Measurements from ENCODE around the gene CRACR2B.

DNA sequence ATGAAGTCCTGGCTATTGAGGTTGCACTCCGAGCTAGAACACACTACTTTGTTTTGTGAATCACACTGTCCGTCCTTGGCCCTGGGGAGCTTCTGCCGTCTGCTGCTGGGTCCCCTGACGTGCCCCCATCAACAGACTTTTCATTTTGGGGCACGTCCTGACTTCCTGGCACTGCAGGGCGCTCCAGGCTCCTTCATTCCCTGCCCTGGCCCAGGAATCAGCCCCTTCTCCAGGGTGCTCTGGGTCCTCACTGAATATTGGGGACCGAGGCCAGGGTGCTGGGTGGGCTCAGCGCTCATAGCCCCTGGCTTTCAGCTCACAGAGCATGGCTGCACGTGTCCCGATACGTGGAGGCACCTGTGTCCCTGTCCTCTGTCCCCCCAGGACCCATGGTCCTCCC, 37.2 kb downstream of the CRACR2B start:
- TF ChIP-seq, protein P1, sequence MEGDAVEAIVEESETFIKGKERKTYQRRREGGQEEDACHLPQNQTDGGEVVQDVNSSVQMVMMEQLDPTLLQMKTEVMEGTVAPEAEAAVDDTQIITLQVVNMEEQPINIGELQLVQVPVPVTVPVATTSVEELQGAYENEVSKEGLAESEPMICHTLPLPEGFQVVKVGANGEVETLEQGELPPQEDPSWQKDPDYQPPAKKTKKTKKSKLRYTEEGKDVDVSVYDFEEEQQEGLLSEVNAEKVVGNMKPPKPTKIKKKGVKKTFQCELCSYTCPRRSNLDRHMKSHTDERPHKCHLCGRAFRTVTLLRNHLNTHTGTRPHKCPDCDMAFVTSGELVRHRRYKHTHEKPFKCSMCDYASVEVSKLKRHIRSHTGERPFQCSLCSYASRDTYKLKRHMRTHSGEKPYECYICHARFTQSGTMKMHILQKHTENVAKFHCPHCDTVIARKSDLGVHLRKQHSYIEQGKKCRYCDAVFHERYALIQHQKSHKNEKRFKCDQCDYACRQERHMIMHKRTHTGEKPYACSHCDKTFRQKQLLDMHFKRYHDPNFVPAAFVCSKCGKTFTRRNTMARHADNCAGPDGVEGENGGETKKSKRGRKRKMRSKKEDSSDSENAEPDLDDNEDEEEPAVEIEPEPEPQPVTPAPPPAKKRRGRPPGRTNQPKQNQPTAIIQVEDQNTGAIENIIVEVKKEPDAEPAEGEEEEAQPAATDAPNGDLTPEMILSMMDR (IDR thresholded peaks at IDR 0.05): no peak
- no peak for TF ChIP-seq EZH2 (IDR thresholded peaks at IDR 0.05; ENCODE audit: borderline replicate concordance, insufficient read depth, low read depth, low read length, poor library complexity, severe bottlenecking)
